ENCODE measurements around the gene RAB3C.

RAB3C gene

DNA sequence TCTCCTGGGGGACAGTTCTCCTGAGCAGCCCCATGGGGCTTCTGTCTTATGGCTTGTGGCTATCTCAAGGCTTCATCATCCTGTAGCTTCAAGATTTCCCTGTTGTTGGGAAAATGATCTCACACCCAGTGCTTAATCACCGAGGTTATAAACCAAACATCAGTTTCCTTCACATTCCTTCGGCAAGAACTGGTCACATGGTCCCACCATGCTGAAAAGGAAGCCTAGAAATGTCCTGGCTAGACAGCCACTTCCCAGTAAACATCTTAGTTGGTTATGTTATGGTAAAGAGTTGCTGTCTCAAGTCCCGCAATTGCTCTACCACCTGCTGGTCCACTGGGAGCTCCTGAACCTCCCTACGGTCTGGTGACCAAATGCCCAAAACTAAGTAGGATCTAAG, 66.0 kb downstream of the RAB3C start:
- DNase-seq (ENCODE audit: low spot score): no peak
- TF ChIP-seq, protein P1, sequence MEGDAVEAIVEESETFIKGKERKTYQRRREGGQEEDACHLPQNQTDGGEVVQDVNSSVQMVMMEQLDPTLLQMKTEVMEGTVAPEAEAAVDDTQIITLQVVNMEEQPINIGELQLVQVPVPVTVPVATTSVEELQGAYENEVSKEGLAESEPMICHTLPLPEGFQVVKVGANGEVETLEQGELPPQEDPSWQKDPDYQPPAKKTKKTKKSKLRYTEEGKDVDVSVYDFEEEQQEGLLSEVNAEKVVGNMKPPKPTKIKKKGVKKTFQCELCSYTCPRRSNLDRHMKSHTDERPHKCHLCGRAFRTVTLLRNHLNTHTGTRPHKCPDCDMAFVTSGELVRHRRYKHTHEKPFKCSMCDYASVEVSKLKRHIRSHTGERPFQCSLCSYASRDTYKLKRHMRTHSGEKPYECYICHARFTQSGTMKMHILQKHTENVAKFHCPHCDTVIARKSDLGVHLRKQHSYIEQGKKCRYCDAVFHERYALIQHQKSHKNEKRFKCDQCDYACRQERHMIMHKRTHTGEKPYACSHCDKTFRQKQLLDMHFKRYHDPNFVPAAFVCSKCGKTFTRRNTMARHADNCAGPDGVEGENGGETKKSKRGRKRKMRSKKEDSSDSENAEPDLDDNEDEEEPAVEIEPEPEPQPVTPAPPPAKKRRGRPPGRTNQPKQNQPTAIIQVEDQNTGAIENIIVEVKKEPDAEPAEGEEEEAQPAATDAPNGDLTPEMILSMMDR (IDR thresholded peaks at IDR 0.05; ENCODE audit: extremely low read depth, missing control alignments): no peak

DNA sequence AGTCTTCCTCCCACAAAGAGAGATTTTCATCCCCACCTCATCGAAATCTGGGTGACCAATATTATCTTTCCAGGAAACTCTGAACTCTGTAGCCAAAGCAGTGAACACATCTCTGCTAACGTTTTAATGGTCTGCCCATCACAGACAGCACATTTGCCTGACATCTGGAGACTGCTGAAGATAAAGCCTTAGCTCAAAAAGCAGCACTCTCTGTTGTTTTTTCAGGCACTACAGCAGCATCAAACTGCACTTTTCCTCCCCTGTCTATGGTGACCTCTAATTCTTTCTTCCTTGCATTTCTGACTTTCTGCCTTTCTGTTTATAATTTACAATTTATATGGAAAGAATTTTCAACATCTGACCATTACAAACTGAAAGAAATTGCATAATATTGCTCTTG, 66.8 kb downstream of the RAB3C start:
- TF ChIP-seq, protein P1 (IDR thresholded peaks at IDR 0.05; ENCODE audit: extremely low read depth, missing control alignments): no peak

DNA sequence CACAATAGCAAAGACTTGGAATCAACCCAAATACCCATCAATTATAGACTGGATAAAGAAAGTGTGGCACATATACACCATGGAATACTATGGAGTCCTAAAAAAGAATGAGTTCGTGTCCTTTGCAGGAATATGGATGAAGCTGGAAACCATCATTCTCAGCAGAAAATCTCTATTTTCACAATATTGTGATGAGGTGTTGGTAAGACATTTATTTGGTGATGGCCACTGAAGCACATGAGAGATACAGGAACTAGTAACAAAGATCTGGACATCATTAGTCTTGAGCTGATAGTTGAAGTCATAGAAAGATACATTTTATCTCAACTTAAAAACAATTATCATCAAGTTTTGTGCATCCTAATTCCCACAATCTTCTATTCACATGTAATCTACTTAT, 70.6 kb downstream of the RAB3C start:
- DNase-seq (ENCODE audit: low spot score): no peak
- TF ChIP-seq, protein P1 (IDR thresholded peaks at IDR 0.05; ENCODE audit: extremely low read depth, missing control alignments): no peak

More for the DNA sequence above, 66.8 kb downstream of the RAB3C start:
- DNase-seq (ENCODE audit: low spot score): no peak

DNA sequence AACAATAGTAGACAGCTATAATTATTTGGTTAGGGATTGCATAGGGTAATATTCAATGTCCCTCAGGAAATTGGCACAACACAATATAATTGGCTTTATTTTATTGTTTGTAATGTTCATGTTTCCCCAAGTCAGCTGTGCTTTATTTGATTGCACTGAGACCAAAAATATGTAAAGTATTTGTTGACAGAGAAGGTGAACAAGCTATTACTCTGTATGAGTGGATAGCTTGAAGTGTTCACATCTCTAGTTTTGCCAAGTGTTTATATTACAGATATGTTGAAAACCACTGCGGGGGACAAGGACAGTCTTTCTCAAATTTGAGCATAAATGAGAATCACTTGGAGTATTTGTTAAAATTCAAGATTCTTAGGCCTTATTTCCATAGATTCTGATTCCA, 83.3 kb downstream of the RAB3C start:
- TF ChIP-seq, protein P1 (IDR thresholded peaks at IDR 0.05; ENCODE audit: extremely low read depth, missing control alignments): no peak
- no peak for DNase-seq (ENCODE audit: low spot score)

DNA sequence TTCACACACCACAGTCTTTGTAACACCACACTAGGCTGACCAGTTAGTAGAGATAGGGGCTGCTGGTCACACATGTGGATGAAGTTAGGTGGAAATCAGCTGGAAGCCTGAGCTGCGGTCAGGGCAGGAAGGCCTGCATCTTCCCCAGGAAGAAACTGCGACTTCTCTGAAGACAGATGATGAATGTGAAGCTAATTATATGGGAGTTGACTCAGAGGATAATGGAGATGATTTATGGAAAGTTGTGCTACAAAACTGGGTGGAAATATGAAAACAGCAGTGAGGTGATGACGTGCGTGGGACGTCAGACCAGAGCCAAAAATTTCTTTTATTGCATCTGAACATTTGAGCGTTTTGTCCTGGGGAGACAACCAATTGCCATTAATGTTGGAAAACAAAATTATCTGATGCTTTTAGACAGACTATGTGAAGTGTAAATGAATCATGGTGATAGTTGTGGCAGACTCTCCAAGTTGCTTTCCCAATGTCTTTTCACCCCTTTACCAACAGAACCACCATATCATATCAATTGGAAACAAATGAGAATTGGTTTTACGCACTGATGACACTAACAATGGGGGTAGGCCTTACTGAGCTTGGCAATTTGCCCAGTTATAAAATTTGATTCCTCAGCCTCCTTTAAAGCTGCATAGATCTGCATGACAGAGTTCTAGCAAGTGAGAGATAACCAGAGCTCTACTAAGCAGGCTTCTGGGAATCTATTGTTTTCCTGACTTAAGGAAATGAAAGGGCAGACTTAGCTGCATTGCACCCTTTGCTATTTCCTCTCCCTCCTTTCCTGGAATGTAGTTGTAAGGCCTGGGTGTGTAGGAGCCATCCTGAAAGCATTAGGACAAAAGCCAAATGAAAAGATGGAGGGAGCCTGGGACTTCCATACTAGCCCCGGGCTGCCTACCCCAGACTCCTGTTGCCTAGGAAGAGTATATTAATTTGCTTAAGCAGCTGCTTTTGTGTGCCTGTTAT, 84.0 kb downstream of the RAB3C start:
- no peak for DNase-seq (ENCODE audit: low spot score)
- TF ChIP-seq, protein P1 (IDR thresholded peaks at IDR 0.05; ENCODE audit: extremely low read depth, missing control alignments): no peak

DNA sequence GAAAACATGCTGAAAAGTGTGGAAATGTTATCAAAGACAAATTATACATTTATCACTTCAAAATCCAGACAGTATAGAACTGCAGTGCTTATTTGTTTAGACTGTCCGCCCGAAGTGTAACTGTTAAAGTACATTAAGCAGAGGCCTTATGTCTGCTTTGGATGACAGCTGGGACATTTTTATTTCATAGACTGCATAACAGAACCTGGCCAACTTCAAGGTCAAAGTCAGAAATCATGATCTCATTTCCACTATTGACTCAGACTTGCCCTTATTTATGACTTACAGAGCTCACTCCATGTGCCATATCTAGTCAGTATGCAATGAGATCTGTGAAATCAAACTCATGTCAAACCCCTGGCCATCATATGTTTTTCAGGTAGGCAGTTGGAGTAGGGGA, 87.7 kb downstream of the RAB3C start:
- TF ChIP-seq, protein P1 (IDR thresholded peaks at IDR 0.05; ENCODE audit: extremely low read depth, missing control alignments): no peak
- no peak for DNase-seq (ENCODE audit: low spot score)

DNA sequence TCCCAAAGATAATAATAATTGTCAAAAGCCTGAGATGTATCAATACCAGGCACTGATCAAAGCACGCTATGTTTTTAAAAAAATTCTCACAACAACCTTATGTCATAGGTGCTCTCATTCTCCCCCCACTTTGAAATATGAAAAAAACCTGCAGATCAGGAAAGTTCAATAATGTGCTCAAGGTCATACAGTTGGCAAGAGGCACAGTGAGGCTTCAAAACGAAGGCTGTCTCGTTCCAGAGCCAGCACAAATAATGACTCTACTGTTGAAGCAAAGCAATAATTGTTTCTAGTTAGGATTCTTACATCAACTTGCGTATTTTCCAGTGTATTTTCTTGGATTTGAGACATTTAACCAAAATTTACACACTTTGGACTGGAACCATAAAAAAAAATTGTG, 88.3 kb downstream of the RAB3C start:
- DNase-seq (ENCODE audit: low spot score): no peak
- TF ChIP-seq, protein P1 (IDR thresholded peaks at IDR 0.05; ENCODE audit: extremely low read depth, missing control alignments): no peak

Data from GM20000 (cell line).